GM19238 (cell line): ENCODE measurements around the gene SPATA24.
"Not testable (repeated sequence)": the region's sequence is repeated elsewhere in the genome, so short reads cannot be mapped to it uniquely, and the experiment has no call there.

ENCODE experiments used
- DNase-seq: peaks from one replicate; pipeline ENCODE4 v3.0.0; 2011; ENCODE audit warnings: low spot score; ENCODE audit not compliant: insufficient read length

SPATA24 gene

GRCh38 chr5:139354186-139354585 is 49.7 kb downstream of the SPATA24 start:
- no peak for DNase-seq

- DNase-seq: not testable (repeated sequence)
Observed at GRCh38 chr5:139347863-139348262, 56.0 kb downstream of the SPATA24 start.
